ENCODE results near the gene CMC1.

DNA sequence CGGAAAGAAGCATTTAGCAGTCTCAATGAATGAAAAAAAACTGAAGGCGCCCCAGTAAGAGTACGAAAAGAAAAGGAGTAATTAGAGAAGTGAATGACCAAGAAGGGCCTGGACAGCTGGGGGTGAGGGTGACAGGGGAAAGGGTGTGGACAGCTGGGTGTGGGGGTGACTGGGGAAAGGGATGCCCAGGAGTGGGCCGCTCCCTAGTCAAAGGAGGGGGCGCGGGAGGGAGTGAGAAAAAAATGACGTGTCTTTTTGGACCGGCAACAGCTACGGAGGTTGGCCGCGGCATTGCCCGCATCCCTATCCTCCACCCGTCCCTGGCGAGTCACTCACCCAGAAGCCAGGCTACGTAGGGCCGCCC, 106.8 kb downstream of the CMC1 start:
- TF ChIP-seq, protein P1, sequence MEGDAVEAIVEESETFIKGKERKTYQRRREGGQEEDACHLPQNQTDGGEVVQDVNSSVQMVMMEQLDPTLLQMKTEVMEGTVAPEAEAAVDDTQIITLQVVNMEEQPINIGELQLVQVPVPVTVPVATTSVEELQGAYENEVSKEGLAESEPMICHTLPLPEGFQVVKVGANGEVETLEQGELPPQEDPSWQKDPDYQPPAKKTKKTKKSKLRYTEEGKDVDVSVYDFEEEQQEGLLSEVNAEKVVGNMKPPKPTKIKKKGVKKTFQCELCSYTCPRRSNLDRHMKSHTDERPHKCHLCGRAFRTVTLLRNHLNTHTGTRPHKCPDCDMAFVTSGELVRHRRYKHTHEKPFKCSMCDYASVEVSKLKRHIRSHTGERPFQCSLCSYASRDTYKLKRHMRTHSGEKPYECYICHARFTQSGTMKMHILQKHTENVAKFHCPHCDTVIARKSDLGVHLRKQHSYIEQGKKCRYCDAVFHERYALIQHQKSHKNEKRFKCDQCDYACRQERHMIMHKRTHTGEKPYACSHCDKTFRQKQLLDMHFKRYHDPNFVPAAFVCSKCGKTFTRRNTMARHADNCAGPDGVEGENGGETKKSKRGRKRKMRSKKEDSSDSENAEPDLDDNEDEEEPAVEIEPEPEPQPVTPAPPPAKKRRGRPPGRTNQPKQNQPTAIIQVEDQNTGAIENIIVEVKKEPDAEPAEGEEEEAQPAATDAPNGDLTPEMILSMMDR (IDR thresholded peaks at IDR 0.05) = no peak
- TF ChIP-seq POLR2AphosphoS5 (IDR thresholded peaks at IDR 0.05; ENCODE audit: low read depth, low read length) = no peak
- TF ChIP-seq, protein P2, sequence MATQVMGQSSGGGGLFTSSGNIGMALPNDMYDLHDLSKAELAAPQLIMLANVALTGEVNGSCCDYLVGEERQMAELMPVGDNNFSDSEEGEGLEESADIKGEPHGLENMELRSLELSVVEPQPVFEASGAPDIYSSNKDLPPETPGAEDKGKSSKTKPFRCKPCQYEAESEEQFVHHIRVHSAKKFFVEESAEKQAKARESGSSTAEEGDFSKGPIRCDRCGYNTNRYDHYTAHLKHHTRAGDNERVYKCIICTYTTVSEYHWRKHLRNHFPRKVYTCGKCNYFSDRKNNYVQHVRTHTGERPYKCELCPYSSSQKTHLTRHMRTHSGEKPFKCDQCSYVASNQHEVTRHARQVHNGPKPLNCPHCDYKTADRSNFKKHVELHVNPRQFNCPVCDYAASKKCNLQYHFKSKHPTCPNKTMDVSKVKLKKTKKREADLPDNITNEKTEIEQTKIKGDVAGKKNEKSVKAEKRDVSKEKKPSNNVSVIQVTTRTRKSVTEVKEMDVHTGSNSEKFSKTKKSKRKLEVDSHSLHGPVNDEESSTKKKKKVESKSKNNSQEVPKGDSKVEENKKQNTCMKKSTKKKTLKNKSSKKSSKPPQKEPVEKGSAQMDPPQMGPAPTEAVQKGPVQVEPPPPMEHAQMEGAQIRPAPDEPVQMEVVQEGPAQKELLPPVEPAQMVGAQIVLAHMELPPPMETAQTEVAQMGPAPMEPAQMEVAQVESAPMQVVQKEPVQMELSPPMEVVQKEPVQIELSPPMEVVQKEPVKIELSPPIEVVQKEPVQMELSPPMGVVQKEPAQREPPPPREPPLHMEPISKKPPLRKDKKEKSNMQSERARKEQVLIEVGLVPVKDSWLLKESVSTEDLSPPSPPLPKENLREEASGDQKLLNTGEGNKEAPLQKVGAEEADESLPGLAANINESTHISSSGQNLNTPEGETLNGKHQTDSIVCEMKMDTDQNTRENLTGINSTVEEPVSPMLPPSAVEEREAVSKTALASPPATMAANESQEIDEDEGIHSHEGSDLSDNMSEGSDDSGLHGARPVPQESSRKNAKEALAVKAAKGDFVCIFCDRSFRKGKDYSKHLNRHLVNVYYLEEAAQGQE (IDR thresholded peaks at IDR 0.05; ENCODE audit: insufficient read depth in 1 of 2, low read depth in 2 of 2, low read length in 1 of 2) = no peak
- no peak for TF ChIP-seq SIN3A (IDR thresholded peaks at IDR 0.05; ENCODE audit: borderline replicate concordance, insufficient read depth, low read depth, low read length)
